Effector CD8-positive, alpha-beta T cell (primary cell): ENCODE measurements around the gene ADAM15.

ENCODE experiments used
- DNase-seq: peaks from one replicate; lab custom pipeline; 2025; lab: John Stamatoyannopoulos, UW

Gene ADAM15

GRCh38 chr1:155052439-155053395, 1.6 kb downstream of the ADAM15 start:
- DNase-seq = no peak

- no peak for DNase-seq
These were observed 2.5 kb downstream of the ADAM15 start for GRCh38 chr1:155053531-155054105.

GRCh38 chr1:155057104-155057503, 6.0 kb downstream of the ADAM15 start:
- no peak for DNase-seq

GRCh38 chr1:155057788-155058211, 6.7 kb downstream of the ADAM15 start:
- no peak for DNase-seq

GRCh38 chr1:155060736-155061135, 9.6 kb downstream of the ADAM15 start:
- no peak for DNase-seq

- peak; percentile 92 for DNase-seq
These were observed 10.4 kb downstream of the ADAM15 start for GRCh38 chr1:155061381-155062150.

- no peak for DNase-seq
These were observed 11.1 kb downstream of the ADAM15 start for GRCh38 chr1:155062151-155062686.

- DNase-seq = peak; percentile 54
These were observed 11.7 kb downstream of the ADAM15 start for GRCh38 chr1:155062702-155063411.

- peak; percentile 68 for DNase-seq
These were observed 12.5 kb downstream of the ADAM15 start, which contains the start of gene EFNA4 for GRCh38 chr1:155063550-155064110. Gene EFNA4, plus strand, starts transcription at chr1:155063740. Its CDS starts 84 bp downstream, at chr1:155063824.

GRCh38 chr1:155064111-155064831, 13.2 kb downstream of the ADAM15 start:
- DNase-seq = no peak

GRCh38 chr1:155064832-155065429, 13.8 kb downstream of the ADAM15 start:
- no peak for DNase-seq

GRCh38 chr1:155066777-155067176, 15.7 kb downstream of the ADAM15 start:
- no peak for DNase-seq

GRCh38 chr1:155068599-155068998, 17.5 kb downstream of the ADAM15 start:
- no peak for DNase-seq

GRCh38 chr1:155069551-155070157, 18.5 kb downstream of the ADAM15 start:
- no peak for DNase-seq

GRCh38 chr1:155070158-155070621, 19.1 kb downstream of the ADAM15 start:
- no peak for DNase-seq

GRCh38 chr1:155070721-155071569, 19.8 kb downstream of the ADAM15 start:
- DNase-seq = peak; percentile 69

- no peak for DNase-seq
These were observed 20.6 kb downstream of the ADAM15 start for GRCh38 chr1:155071701-155072100.

GRCh38 chr1:155072531-155073289, 21.6 kb downstream of the ADAM15 start:
- no peak for DNase-seq
